H1 (cell line): ENCODE measurements around the gene PCYT1A. TPM values are rescaled to one million over a fixed set of nuclear protein-coding genes. Genes with fewer than 3 reads are reported as not detected.

ENCODE experiments used
- BRCA1 ChIP-seq: IDR thresholded peaks from 2 replicates; pipeline ENCODE4 v1.6.1; 2012; ENCODE audit warnings: low read depth, low read length, improper control_type of control experiment
- CHD2 ChIP-seq: IDR thresholded peaks from 2 replicates; pipeline ENCODE4 v1.6.1; 2012; ENCODE audit warnings: low read length, improper control_type of control experiment
- CREB1 ChIP-seq: IDR thresholded peaks from 2 replicates; pipeline ENCODE4 v1.6.1; 2012; ENCODE audit warnings: inconsistent platforms
- HDAC2 ChIP-seq, 2 experiments: fragments of 300-600 bp in 1 of 2; sonication (generic) in 1 of 2; IDR thresholded peaks; 2 replicates each; pipeline ENCODE4 v1.6.1; 2011 to 2012; ENCODE audit warnings: low read depth in 2 of 2, low read length in 2 of 2, mild to moderate bottlenecking in 2 of 2, moderate library complexity in 2 of 2, borderline replicate concordance in 1 of 2, inconsistent platforms in 1 of 2
- HDAC6 ChIP-seq: IDR thresholded peaks from one replicate; pipeline ENCODE4 v1.7.1; 2012; ENCODE audit warnings: low read depth, mild to moderate bottlenecking, inconsistent platforms, low read length, moderate library complexity
- JUND ChIP-seq: IDR thresholded peaks from 2 replicates; pipeline ENCODE4 v1.6.1; 2011; ENCODE audit warnings: mild to moderate bottlenecking, improper control_type of control experiment, low read length
- KDM4A ChIP-seq: IDR thresholded peaks from one replicate; pipeline ENCODE4 v1.7.1; 2012; ENCODE audit warnings: low read depth, mild to moderate bottlenecking, moderate library complexity, low read length, inconsistent platforms; ENCODE audit not compliant: severe bottlenecking
- KDM5A ChIP-seq: fragments of 200-600 bp; IDR thresholded peaks from 2 replicates; pipeline ENCODE4 v1.7.1; 2012; ENCODE audit warnings: mild to moderate bottlenecking, low read length, inconsistent platforms, mixed read lengths
- MAFK ChIP-seq: IDR thresholded peaks from 2 replicates; pipeline ENCODE4 v1.6.1; 2012; ENCODE audit warnings: low read depth, mild to moderate bottlenecking, improper control_type of control experiment, low read length
- RFX5 ChIP-seq: IDR thresholded peaks from 2 replicates; pipeline ENCODE4 v1.6.1; 2011; ENCODE audit warnings: low read depth, low read length, improper control_type of control experiment, borderline replicate concordance
- RNF2 ChIP-seq: fragments of 200-900, 300-1000 bp; sonication (generic); IDR thresholded peaks from 2 replicates; pipeline ENCODE4 v1.7.1; 2016; ENCODE audit warnings: borderline replicate concordance, low read depth, mild to moderate bottlenecking, antibody characterized with exemption, low read length; ENCODE audit not compliant: poor library complexity, severe bottlenecking; ENCODE audit errors: missing control alignments
- RXRA ChIP-seq: IDR thresholded peaks from 2 replicates; pipeline ENCODE4 v1.6.1; 2011; ENCODE audit warnings: low read depth, mild to moderate bottlenecking, low read length, moderate library complexity; ENCODE audit not compliant: insufficient read depth
- SIX5 ChIP-seq: IDR thresholded peaks from 2 replicates; pipeline ENCODE4 v1.6.1; 2011; ENCODE audit warnings: mild to moderate bottlenecking, low read depth, low read length
- SP1 ChIP-seq: IDR thresholded peaks from 2 replicates; pipeline ENCODE4 v1.6.1; 2011; ENCODE audit warnings: low read depth, low read length
- SP2 ChIP-seq: IDR thresholded peaks from 2 replicates; pipeline ENCODE4 v1.6.1; 2012; ENCODE audit warnings: mild to moderate bottlenecking, low read length, inconsistent platforms
- SP4 ChIP-seq: IDR thresholded peaks from 2 replicates; pipeline ENCODE4 v1.6.1; 2012; ENCODE audit warnings: low read length, inconsistent platforms
- TAF1 ChIP-seq: IDR thresholded peaks from 2 replicates; pipeline ENCODE4 v1.6.1; 2011; ENCODE audit warnings: mild to moderate bottlenecking, low read depth, low read length
- TAF7 ChIP-seq: optimal IDR thresholded peaks from 2 replicates; pipeline ENCODE3; 2011; ENCODE audit warnings: low read depth, mild to moderate bottlenecking, inconsistent platforms, low read length, moderate library complexity, borderline replicate concordance
- TEAD4 ChIP-seq: IDR thresholded peaks from 2 replicates; pipeline ENCODE4 v1.6.1; 2012; ENCODE audit warnings: low read depth, low read length, inconsistent platforms, mixed read lengths
- polyA plus RNA-seq, 7 experiments: library from polyadenylated mRNA; depleted of rRNA in 3 of 7; stranded (reverse) in 5 of 7; unstranded in 2 of 7; fragments of >200 nt in 5 of 7; fragments of 200-250 nt in 2 of 7; gene quantifications; 1 replicate in 5 of 7; 2 replicates in 1 of 7; 4 replicates in 1 of 7; pipeline versions ENCODE4 v1.2.1 to v1.2.3, GENCODE V29; 2011 to 2013; ENCODE audit warnings: missing spikeins in 2 of 7, mixed read lengths in 2 of 7
- total RNA-seq: library from RNA; stranded (reverse); fragmentation: NEBNext Ultra II Directional; extraction: Animal tissue kit (Norgen Biotek cat#: 25700); gene quantifications from 2 replicates; pipeline ENCODE4 v1.2.1, GENCODE V29; 2021
- TF ChIP-seq, protein P1 (sequence below): IDR thresholded peaks from 2 replicates; pipeline ENCODE4 v1.6.1; 2012; ENCODE audit warnings: low read length, inconsistent platforms

Gene PCYT1A
- total and polyA plus RNA-seq, 2 of the 8 experiments (the other 6 are each of a cell fraction or from before 2014, with no cell fraction given), result 19.9 to 31.8 TPM

DNA sequence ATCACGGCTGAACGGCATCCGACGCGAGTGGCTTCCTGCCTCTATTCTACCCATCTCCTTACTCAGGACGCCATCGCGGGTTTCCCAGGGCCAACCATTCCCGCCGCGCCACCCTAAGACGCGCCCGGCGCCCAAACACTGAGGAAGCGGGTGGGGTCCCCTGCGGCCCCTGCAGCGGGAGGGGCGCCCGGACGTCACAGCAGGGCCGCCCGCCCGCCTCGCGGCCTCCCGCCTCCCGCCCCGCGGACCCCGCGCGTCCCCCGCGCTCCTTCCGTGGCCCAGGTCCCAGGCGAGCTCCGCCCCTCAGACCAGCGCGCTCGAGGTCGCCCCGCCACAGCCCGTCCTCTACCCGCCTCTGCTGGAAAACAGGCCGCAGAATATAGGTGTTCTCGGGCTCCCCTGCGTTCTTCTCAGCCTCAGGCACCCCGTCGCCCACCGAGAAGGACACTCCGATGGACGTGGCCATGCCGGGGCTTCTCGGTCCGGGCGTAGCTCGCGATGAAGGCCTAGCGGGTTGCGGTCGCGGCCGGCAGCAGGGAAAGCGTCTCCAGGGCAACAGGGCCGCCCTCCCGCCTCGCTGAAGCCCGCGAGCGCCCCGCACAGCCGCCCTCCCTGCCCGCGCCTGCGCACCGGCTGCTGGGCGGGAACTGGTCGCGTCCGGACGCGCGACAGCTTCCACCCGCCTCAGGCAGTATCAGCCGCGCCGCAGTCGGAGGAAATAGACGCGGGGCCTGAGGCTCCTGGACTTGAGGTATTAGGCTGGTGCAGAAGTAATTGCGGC is 30.4 kb upstream of the PCYT1A start, which contains the start of gene DYNLT2B (continued):
- TF ChIP-seq SIX5, result no peak
- TF ChIP-seq SP2, result no peak
- TF ChIP-seq SP4, result 0 out of 2 replicates have a peak, but pooled peaks have one; percentile 45
- TF ChIP-seq KDM5A, result no peak
- no peak for TF ChIP-seq TAF7
- TF ChIP-seq SP1, result no peak
- no peak; a peak in 1 of 4 replicates for TF ChIP-seq HDAC2 (IDR thresholded peaks at IDR 0.05; ENCODE audit: borderline replicate concordance in 1 of 2, low read depth in 2 of 2, low read length in 2 of 2)
- 0 out of 2 replicates have a peak, but pooled peaks have one; percentile 17 for TF ChIP-seq CHD2
- TF ChIP-seq RNF2, result no peak
- peak; percentile 77 for TF ChIP-seq KDM4A
- no peak for TF ChIP-seq MAFK
- TF ChIP-seq CREB1, result peak; percentile 89
- TF ChIP-seq, protein P1, sequence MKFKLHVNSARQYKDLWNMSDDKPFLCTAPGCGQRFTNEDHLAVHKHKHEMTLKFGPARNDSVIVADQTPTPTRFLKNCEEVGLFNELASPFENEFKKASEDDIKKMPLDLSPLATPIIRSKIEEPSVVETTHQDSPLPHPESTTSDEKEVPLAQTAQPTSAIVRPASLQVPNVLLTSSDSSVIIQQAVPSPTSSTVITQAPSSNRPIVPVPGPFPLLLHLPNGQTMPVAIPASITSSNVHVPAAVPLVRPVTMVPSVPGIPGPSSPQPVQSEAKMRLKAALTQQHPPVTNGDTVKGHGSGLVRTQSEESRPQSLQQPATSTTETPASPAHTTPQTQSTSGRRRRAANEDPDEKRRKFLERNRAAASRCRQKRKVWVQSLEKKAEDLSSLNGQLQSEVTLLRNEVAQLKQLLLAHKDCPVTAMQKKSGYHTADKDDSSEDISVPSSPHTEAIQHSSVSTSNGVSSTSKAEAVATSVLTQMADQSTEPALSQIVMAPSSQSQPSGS, result no peak
- TF ChIP-seq JUND, result no peak
- peak; percentile 90 for TF ChIP-seq TAF1
- TF ChIP-seq RFX5, result no peak
- no peak for TF ChIP-seq RXRA
- no peak for TF ChIP-seq TEAD4
- no peak for TF ChIP-seq BRCA1
- TF ChIP-seq HDAC6, result no peak
